ENCODE measurements around the gene LRRC61.

LRRC61 gene

DNA sequence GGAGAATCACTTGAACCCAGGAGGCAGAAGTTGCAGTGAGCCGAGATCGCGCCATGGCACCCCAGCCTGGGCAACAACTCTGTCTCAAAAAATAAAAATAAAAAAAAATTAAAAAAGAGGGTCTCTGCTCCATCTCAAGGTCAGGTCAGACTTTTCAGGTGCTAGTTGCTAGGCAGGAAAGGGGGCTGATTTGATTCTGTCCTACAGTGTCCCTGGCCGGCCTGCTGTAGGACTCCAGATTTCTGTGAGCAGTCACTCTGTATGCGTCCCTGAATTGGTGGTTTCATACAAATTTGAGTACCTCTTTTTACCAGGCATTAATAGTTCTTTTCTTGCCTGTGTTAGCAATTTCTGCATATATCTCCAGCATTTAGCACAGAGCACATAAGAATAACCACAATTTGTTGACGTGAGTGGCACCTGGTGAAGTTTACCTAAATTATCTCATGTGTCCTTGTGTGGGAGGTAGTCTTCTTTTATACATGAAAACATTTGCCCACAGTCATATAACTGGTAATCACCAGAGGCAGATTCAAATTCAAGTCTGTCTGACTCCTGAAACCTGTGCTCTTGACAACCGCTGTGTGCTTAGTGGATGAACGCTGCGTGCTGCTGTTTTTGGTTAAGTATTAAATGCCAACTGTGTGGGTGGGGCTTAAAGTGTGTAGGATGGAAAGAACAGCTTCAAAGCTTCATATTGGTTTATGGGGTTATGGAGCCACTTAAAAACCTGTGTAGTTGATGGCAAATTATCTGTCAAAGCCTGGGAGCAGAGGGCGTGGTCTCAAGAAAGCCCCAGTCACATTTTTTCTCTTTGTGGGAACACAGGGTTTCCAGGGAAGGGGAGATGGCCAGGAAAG is 52.7 kb downstream of the LRRC61 start:
- TF ChIP-seq CTCF (IDR thresholded peaks at IDR 0.05; ENCODE audit: low read depth, low read length), result no peak
- no peak for DNase-seq (ENCODE audit: extremely low read depth, low read depth)

DNA sequence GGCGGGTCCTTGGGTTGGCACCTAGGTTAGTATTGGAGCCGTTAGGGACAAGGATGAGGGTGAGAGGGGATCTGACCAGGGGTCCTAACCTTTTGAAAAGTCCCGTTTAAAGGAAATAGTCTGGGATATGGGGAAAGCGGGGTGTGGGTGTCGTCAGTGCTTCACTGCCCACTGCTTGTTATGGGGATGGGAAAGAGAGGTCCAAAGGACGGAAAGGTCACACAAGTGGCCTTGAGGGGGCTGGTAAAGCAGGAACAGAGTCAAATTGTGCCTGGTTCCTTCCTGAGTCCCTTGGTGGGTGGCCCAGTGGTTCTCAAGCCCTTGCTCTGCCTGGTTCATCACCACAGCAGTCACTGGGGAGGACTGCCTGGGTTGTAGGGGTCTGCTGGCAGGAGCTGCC is 53.4 kb downstream of the LRRC61 start:
- TF ChIP-seq CTCF (IDR thresholded peaks at IDR 0.05; ENCODE audit: low read depth, low read length), result no peak
- DNase-seq (ENCODE audit: extremely low read depth, low read depth), result no peak

DNA sequence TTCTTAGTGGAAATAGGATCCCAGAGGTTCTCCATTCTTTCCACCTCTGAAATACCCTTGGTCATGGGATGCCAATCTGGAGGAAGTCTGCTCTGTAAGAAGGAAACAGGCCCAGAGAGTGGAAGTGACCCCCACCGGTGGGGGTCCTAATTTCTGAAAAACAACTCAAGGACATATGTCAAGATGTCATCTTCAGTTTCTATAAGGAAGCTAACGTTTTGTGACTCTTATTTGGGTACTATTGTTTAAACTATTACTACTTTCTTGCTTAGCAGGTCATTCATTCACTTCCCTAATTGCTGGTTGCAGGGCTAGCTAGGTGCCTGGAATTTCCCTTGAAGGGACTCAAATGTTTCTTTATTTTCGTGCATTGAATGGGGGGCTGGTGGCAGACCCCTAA is 54.0 kb downstream of the LRRC61 start:
- TF ChIP-seq CTCF (IDR thresholded peaks at IDR 0.05; ENCODE audit: low read depth, low read length), result no peak
- DNase-seq (ENCODE audit: extremely low read depth, low read depth), result no peak

GRCh38 chr7:150377635-150378034 is 54.5 kb downstream of the LRRC61 start:
- DNase-seq (ENCODE audit: extremely low read depth, low read depth), result no peak
- no peak for TF ChIP-seq CTCF (IDR thresholded peaks at IDR 0.05; ENCODE audit: low read depth, low read length)

DNA sequence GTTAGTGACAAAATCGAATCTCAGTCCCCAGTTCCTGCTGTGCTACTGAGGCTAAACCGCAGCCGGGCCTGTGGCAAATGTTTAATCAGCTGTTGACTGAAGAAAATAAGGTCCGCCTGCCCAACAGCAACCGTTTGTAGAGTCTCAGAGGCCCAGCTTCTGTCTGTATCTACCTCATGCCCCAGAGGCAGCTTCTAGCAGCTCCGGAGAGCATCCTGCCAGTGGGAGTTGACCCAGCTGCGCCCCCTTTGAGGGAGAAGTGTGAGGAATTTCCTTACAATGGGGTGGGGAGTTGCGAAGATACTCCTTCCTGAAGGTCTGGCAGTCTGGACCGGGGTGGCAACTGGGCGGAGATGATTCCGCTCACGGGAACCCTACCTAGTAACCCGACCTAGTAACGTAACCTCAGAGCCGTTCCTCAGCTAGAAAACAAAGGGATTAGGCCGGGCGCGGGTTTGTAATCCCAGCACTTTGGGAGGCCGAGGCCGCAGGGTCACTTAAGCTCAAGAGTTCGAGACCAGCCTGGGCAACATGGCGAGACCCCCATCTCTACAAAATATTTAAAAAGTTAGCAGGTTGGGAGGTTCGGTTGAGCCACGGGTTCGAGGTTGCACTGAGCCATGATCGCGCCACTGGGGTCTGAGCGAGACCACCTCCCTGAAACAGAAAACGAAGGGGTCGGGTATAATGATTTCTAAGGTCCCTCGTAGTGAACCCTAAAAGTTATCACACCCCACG is 55.1 kb downstream of the LRRC61 start:
- TF ChIP-seq CTCF (IDR thresholded peaks at IDR 0.05; ENCODE audit: low read depth, low read length), result peak; percentile 27

DNA sequence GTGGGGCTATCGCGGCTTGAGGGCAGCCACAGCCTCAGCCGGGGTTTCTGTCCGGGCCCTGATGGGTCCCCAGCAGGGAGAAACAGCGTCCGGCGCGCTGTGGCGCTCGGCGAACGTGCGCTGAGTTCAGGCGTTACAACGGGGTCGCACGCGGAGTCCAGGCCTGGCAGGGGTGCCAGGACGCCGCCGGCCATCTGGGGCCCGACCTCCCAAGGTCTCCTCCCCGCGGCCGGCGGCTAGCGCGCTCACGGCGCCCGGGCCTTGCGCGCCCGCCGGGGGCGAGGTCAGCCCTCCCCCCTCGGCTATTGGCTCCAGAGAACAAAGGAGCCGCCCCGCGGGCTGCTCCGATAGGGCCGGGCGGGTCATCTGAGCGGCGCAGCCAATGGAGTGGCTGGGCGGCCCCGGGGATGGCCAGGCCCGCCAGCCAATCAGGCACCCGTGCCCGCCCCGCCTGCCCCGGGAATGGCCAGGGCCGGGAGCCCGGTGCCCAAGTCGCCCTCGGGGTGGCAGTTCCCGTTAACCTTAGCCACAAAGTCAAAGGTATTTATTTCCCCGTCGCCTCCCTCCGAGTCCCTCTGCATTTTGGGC is 55.8 kb downstream of the LRRC61 start, which contains the start of gene ZNF775:
TSS of gene ZNF775 (plus strand) at position 478 of the 588 bp plus-strand sequence. CDS start 9,141 bp downstream, outside the sequence.
- TF ChIP-seq CTCF (IDR thresholded peaks at IDR 0.05; ENCODE audit: low read depth, low read length), result no peak
- DNase-seq (ENCODE audit: extremely low read depth, low read depth), result peak; percentile 85

More for the DNA sequence above, 55.1 kb downstream of the LRRC61 start:
- DNase-seq (ENCODE audit: extremely low read depth, low read depth), result no peak
